Activated naive CD8-positive, alpha-beta T cell treated with anti-CD3 and anti-CD28 coated beads, Interleukin-2, amount 50 U/mL, for 24 hours (primary cell): ENCODE results near the gene CYBC1.
A peak's percentile ranks its signal among the peaks of the same experiment; 100 is the strongest.

Source experiments
- ATAC-seq: fragments of 150-1000 bp; cut with Tn5 transposase; one replicate; pipeline ENCODE4 v1.10.0; 2021
- DNase-seq: peaks from one replicate; pipeline ENCODE4 v3.0.0; 2021
- H3K27ac Mint-ChIP-seq: one replicate; pipeline ENCODE4 v1.8.0; 2021; ENCODE audit warnings: mild to moderate bottlenecking, mixed read lengths
- H3K27me3 Mint-ChIP-seq: one replicate; pipeline ENCODE4 v1.8.0; 2021; ENCODE audit warnings: mixed read lengths
- H3K36me3 Mint-ChIP-seq: one replicate; pipeline ENCODE4 v1.8.0; 2021; ENCODE audit warnings: low read depth, mixed read lengths
- H3K4me1 Mint-ChIP-seq: one replicate; pipeline ENCODE4 v1.8.0; 2021; ENCODE audit warnings: mixed read lengths
- H3K4me3 Mint-ChIP-seq: one replicate; pipeline ENCODE4 v1.8.0; 2021; ENCODE audit warnings: mild to moderate bottlenecking, moderate library complexity, mixed read lengths
- H3K9me3 Mint-ChIP-seq: one replicate; pipeline ENCODE4 v1.8.0; 2021; ENCODE audit warnings: mixed read lengths

CYBC1 gene

GRCh38 chr17:82450357-82451106, at the start of gene CYBC1:
TSS of gene CYBC1 (minus strand) at chr17:82450752. CDS start at chr17:82449254, 1,498 bp downstream.
- peaks cover 19% of the 10 kb centered on the region for H3K36me3 Mint-ChIP-seq
- H3K4me3 Mint-ChIP-seq: peak within 1 kb of the TSS; percentile 90
- H3K4me1 Mint-ChIP-seq: peaks cover 43% of the 10 kb centered on the region
- H3K9me3 Mint-ChIP-seq: no peaks in the 10 kb centered on the region
- H3K27ac Mint-ChIP-seq: peak within 1 kb of the TSS; percentile 98
- DNase-seq (peak; percentile 98), ATAC-seq (peak; percentile 76)
- no peaks in the 10 kb centered on the region for H3K27me3 Mint-ChIP-seq

GRCh38 chr17:82497483-82498405, 47.2 kb upstream of the CYBC1 start:
- ATAC-seq (no peak), DNase-seq (peak; percentile 46)
- H3K27me3 Mint-ChIP-seq: peaks cover 5% of the 10 kb centered on the region
- no peaks in the 10 kb centered on the region for H3K36me3 Mint-ChIP-seq
- peak overlapping the region; percentile 80 for H3K4me3 Mint-ChIP-seq
- no peaks in the 10 kb centered on the region for H3K9me3 Mint-ChIP-seq
- H3K4me1 Mint-ChIP-seq: peaks cover 24% of the 10 kb centered on the region
- H3K27ac Mint-ChIP-seq: peak overlapping the region; percentile 90

- DNase-seq (peak; percentile 95), ATAC-seq (peak; percentile 24)
- no peaks in the 10 kb centered on the region for H3K36me3 Mint-ChIP-seq
- peaks cover 24% of the 10 kb centered on the region for H3K4me1 Mint-ChIP-seq
- H3K27me3 Mint-ChIP-seq: peaks cover 5% of the 10 kb centered on the region
- peak overlapping the region; percentile 80 for H3K4me3 Mint-ChIP-seq
- no peaks in the 10 kb centered on the region for H3K9me3 Mint-ChIP-seq
- no peak overlapping the region for H3K27ac Mint-ChIP-seq
These were observed 46.2 kb upstream of the CYBC1 start for GRCh38 chr17:82496529-82497434.

GRCh38 chr17:82495844-82496528, 45.4 kb upstream of the CYBC1 start:
- ATAC-seq: no peak
- peaks cover 24% of the 10 kb centered on the region for H3K4me1 Mint-ChIP-seq
- peaks cover 5% of the 10 kb centered on the region for H3K27me3 Mint-ChIP-seq
- peak; percentile 14 for DNase-seq
- H3K36me3 Mint-ChIP-seq: no peaks in the 10 kb centered on the region
- peak overlapping the region; percentile 80 for H3K4me3 Mint-ChIP-seq
- no peaks in the 10 kb centered on the region for H3K9me3 Mint-ChIP-seq
- no peak overlapping the region for H3K27ac Mint-ChIP-seq

- Mint-ChIP-seq H3K27ac (peak overlapping the region; percentile 85), H3K9me3 (no peaks in the 10 kb centered on the region), H3K36me3 (no peaks in the 10 kb centered on the region), H3K27me3 (peaks cover 5% of the 10 kb centered on the region), H3K4me3 (peak overlapping the region; percentile 75), H3K4me1 (peaks cover 23% of the 10 kb centered on the region)
- ATAC-seq (peak; percentile 95), DNase-seq (peak; percentile 86)
These were observed 43.9 kb upstream of the CYBC1 start for GRCh38 chr17:82494236-82495055.

GRCh38 chr17:82493226-82493781, 42.8 kb upstream of the CYBC1 start:
- DNase-seq: no peak
- H3K27ac Mint-ChIP-seq: no peak overlapping the region
- H3K27me3 Mint-ChIP-seq: peaks cover 5% of the 10 kb centered on the region
- peaks cover 17% of the 10 kb centered on the region for H3K4me1 Mint-ChIP-seq
- no peaks in the 10 kb centered on the region for H3K9me3 Mint-ChIP-seq
- ATAC-seq: no peak
- peaks cover 2% of the 10 kb centered on the region for H3K36me3 Mint-ChIP-seq
- H3K4me3 Mint-ChIP-seq: no peak overlapping the region

- Mint-ChIP-seq H3K4me3 (no peak overlapping the region), H3K9me3 (no peaks in the 10 kb centered on the region), H3K27ac (no peak overlapping the region), H3K36me3 (peaks cover 2% of the 10 kb centered on the region), H3K4me1 (peaks cover 12% of the 10 kb centered on the region), H3K27me3 (peaks cover 5% of the 10 kb centered on the region)
- ATAC-seq: no peak
- no peak for DNase-seq
These were observed 42.2 kb upstream of the CYBC1 start for GRCh38 chr17:82492643-82493225.

GRCh38 chr17:82491533-82491932, 41.0 kb upstream of the CYBC1 start:
- ATAC-seq: no peak
- no peaks in the 10 kb centered on the region for H3K9me3 Mint-ChIP-seq
- H3K36me3 Mint-ChIP-seq: peaks cover 2% of the 10 kb centered on the region

GRCh38 chr17:82491196-82491530, 40.6 kb upstream of the CYBC1 start:
- no peak overlapping the region for H3K4me3 Mint-ChIP-seq
- peaks cover 2% of the 10 kb centered on the region for H3K36me3 Mint-ChIP-seq
- ATAC-seq: no peak
- H3K9me3 Mint-ChIP-seq: no peaks in the 10 kb centered on the region
- no peak overlapping the region for H3K27ac Mint-ChIP-seq
- peaks cover 8% of the 10 kb centered on the region for H3K4me1 Mint-ChIP-seq
- H3K27me3 Mint-ChIP-seq: peaks cover 5% of the 10 kb centered on the region
- no peak for DNase-seq

More at GRCh38 chr17:82491533-82491932, 41.0 kb upstream of the CYBC1 start:
- no peak overlapping the region for H3K4me3 Mint-ChIP-seq
- no peak for DNase-seq
- H3K27ac Mint-ChIP-seq: no peak overlapping the region
- peaks cover 7% of the 10 kb centered on the region for H3K4me1 Mint-ChIP-seq
- H3K27me3 Mint-ChIP-seq: peaks cover 5% of the 10 kb centered on the region

- ATAC-seq (no peak), DNase-seq (no peak)
- Mint-ChIP-seq H3K4me3 (no peak overlapping the region), H3K27me3 (peaks cover 5% of the 10 kb centered on the region), H3K27ac (no peak overlapping the region), H3K9me3 (no peaks in the 10 kb centered on the region), H3K4me1 (peaks cover 8% of the 10 kb centered on the region), H3K36me3 (peaks cover 2% of the 10 kb centered on the region)
These were observed 40.1 kb upstream of the CYBC1 start for GRCh38 chr17:82490512-82491195.

GRCh38 chr17:82489851-82490511, 39.4 kb upstream of the CYBC1 start:
- H3K4me3 Mint-ChIP-seq: no peak overlapping the region
- DNase-seq: no peak

GRCh38 chr17:82489117-82489516, 38.6 kb upstream of the CYBC1 start:
- Mint-ChIP-seq H3K27ac (no peak overlapping the region), H3K4me3 (no peak overlapping the region), H3K4me1 (peaks cover 3% of the 10 kb centered on the region), H3K9me3 (no peaks in the 10 kb centered on the region), H3K27me3 (no peaks in the 10 kb centered on the region), H3K36me3 (peaks cover 7% of the 10 kb centered on the region)
- no peak for DNase-seq
- ATAC-seq: no peak

More at GRCh38 chr17:82489851-82490511, 39.4 kb upstream of the CYBC1 start:
- peaks cover 5% of the 10 kb centered on the region for H3K27me3 Mint-ChIP-seq
- peaks cover 3% of the 10 kb centered on the region for H3K36me3 Mint-ChIP-seq
- no peak for ATAC-seq
- H3K27ac Mint-ChIP-seq: no peak overlapping the region
- no peaks in the 10 kb centered on the region for H3K9me3 Mint-ChIP-seq
- peaks cover 8% of the 10 kb centered on the region for H3K4me1 Mint-ChIP-seq
